Naive thymus-derived CD8-positive, alpha-beta T cell (primary cell): ENCODE measurements around the gene KRT15. TPM values are rescaled to one million over a fixed set of nuclear protein-coding genes. Genes with fewer than 3 reads are reported as not detected.
A peak's percentile ranks its signal among the peaks of the same experiment; 100 is the strongest.

Experiments used
- ATAC-seq, 2 donors: fragments of 150-1000 bp; cut with Tn5 transposase in 1 of 2; sonication (Bioruptor Pico), chemical (Tn5 transposase) in 1 of 2; 1 replicate in 1 of 2; 2 replicates in 1 of 2; pipeline ENCODE4 v1.10.0; 2021; ENCODE audit warnings: mild to moderate bottlenecking in 2 of 2, moderate library complexity in 2 of 2
- POLR2A ChIA-PET: fragments of 350-600 bp; sonication (Branson Sonifier 250); formaldehyde crosslinking; loops from one replicate; lab custom pipeline; 2021; ENCODE audit warnings: antibody characterized with exemption; lab: Charles Lee
- DNase-seq, 10 donors: peaks; one replicate each; pipeline versions ENCODE4 v3.0.0 to v3.0.0-alpha.2; 2020 to 2022
- H3K27ac Mint-ChIP-seq, 10 donors: one replicate each; pipeline ENCODE4 v1.8.0; 2020 to 2022; ENCODE audit warnings: mild to moderate bottlenecking in 10 of 10, mixed read lengths in 10 of 10, moderate library complexity in 4 of 10, inconsistent platforms in 1 of 10
- H3K27me3 Mint-ChIP-seq, 5 donors: one replicate each; pipeline ENCODE4 v1.8.0; 2021 to 2022; ENCODE audit warnings: mixed read lengths in 5 of 5
- H3K36me3 Mint-ChIP-seq, 3 donors: one replicate each; pipeline ENCODE4 v1.8.0; 2020 to 2022; ENCODE audit warnings: mixed read lengths in 3 of 3, mild to moderate bottlenecking in 2 of 3, inconsistent platforms in 1 of 3
- H3K4me1 Mint-ChIP-seq, 4 donors: one replicate each; pipeline ENCODE4 v1.8.0; 2021 to 2022; ENCODE audit warnings: mixed read lengths in 4 of 4
- H3K4me3 Mint-ChIP-seq, 10 donors: one replicate each; pipeline ENCODE4 v1.8.0; 2020 to 2022; ENCODE audit warnings: mild to moderate bottlenecking in 10 of 10, mixed read lengths in 10 of 10, moderate library complexity in 6 of 10, inconsistent platforms in 1 of 10
- H3K9me3 Mint-ChIP-seq, 9 donors: one replicate each; pipeline ENCODE4 v1.8.0; 2020 to 2022; ENCODE audit warnings: mixed read lengths in 9 of 9, mild to moderate bottlenecking in 3 of 9, inconsistent platforms in 1 of 9, moderate library complexity in 1 of 9
- polyA plus RNA-seq, 3 donors: library from polyadenylated mRNA; unstranded; fragments of 300-500 nt; fragmentation: Illumina TruSeq; gene quantifications; one replicate each; pipeline ENCODE4 v1.2.3, GENCODE V29; 2021
- total RNA-seq, 8 experiments: library from RNA in 2 of 8; stranded (reverse) in 2 of 8; gene quantifications; one replicate each; pipeline ENCODE4 v1.2.3 and lab custom pipeline; 2021 to 2026

The KRT15 gene
- total and polyA plus RNA-seq, 5 experiments from 2014 or later: not detected

- POLR2A ChIA-PET: no interaction called here
- ATAC-seq (no peak), DNase-seq (no peak)
- no peak overlapping the region for H3K4me3 Mint-ChIP-seq
- no peaks in the 10 kb centered on the region for H3K4me1 Mint-ChIP-seq
- peaks cover 0 to 3% (median 0%) of the 10 kb centered on the region in 5 donors for H3K27me3 Mint-ChIP-seq
- H3K27ac Mint-ChIP-seq: peak overlapping the region in 1 of 10 donors; percentile 62
- peaks cover 0 to 2% (median 0%) of the 10 kb centered on the region in 9 donors for H3K9me3 Mint-ChIP-seq
- no peaks in the 10 kb centered on the region for H3K36me3 Mint-ChIP-seq
These were observed 40.5 kb downstream of the KRT15 start for GRCh38 chr17:41478237-41478636.

- POLR2A ChIA-PET: no interaction called here
- Mint-ChIP-seq H3K4me3 (no peak overlapping the region), H3K27ac (peak overlapping the region in 1 of 10 donors; percentile 17), H3K27me3 (peaks cover 0 to 4% (median 0%) of the 10 kb centered on the region in 5 donors), H3K9me3 (peaks cover 0 to 4% (median 0%) of the 10 kb centered on the region in 9 donors), H3K4me1 (no peaks in the 10 kb centered on the region), H3K36me3 (no peaks in the 10 kb centered on the region)
- no peak for ATAC-seq
- DNase-seq: no peak
These were observed 41.5 kb downstream of the KRT15 start for GRCh38 chr17:41476866-41477815.

GRCh38 chr17:41475421-41475820 lies 43.3 kb downstream of the KRT15 start:
- H3K4me3 Mint-ChIP-seq: no peak overlapping the region
- H3K9me3 Mint-ChIP-seq: peaks cover 0 to 10% (median 0%) of the 10 kb centered on the region in 9 donors
- DNase-seq (no peak), ATAC-seq (no peak)
- POLR2A ChIA-PET: no interaction called here
- no peak overlapping the region for H3K27ac Mint-ChIP-seq
- peaks cover 0 to 7% (median 0%) of the 10 kb centered on the region in 3 donors for H3K36me3 Mint-ChIP-seq
- H3K27me3 Mint-ChIP-seq: peaks cover 0 to 4% (median 0%) of the 10 kb centered on the region in 5 donors
- H3K4me1 Mint-ChIP-seq: no peaks in the 10 kb centered on the region

GRCh38 chr17:41474863-41475262 lies 43.8 kb downstream of the KRT15 start:
- no peak overlapping the region for H3K4me3 Mint-ChIP-seq
- DNase-seq (no peak), ATAC-seq (no peak)
- H3K36me3 Mint-ChIP-seq: peaks cover 0 to 7% (median 0%) of the 10 kb centered on the region in 3 donors
- peaks cover 0 to 10% (median 0%) of the 10 kb centered on the region in 9 donors for H3K9me3 Mint-ChIP-seq
- POLR2A ChIA-PET: no interaction called here
- peaks cover 0 to 4% (median 0%) of the 10 kb centered on the region in 5 donors for H3K27me3 Mint-ChIP-seq
- H3K27ac Mint-ChIP-seq: no peak overlapping the region
- no peaks in the 10 kb centered on the region for H3K4me1 Mint-ChIP-seq

- no peaks in the 10 kb centered on the region for H3K4me1 Mint-ChIP-seq
- H3K36me3 Mint-ChIP-seq: peaks cover 0 to 15% (median 0%) of the 10 kb centered on the region in 3 donors
These were observed 50.3 kb downstream of the KRT15 start for GRCh38 chr17:41468346-41468745.

GRCh38 chr17:41467561-41467960 lies 51.1 kb downstream of the KRT15 start:
- Mint-ChIP-seq H3K4me3 (no peak overlapping the region), H3K4me1 (no peaks in the 10 kb centered on the region), H3K36me3 (peaks cover 0 to 15% (median 0%) of the 10 kb centered on the region in 3 donors), H3K27me3 (peaks cover 0 to 6% (median 0%) of the 10 kb centered on the region in 5 donors), H3K9me3 (peaks cover 0 to 17% (median 3%) of the 10 kb centered on the region in 9 donors), H3K27ac (no peak overlapping the region)
- POLR2A ChIA-PET: no interaction called here
- ATAC-seq (no peak), DNase-seq (no peak)

More at GRCh38 chr17:41468346-41468745, 50.3 kb downstream of the KRT15 start:
- Mint-ChIP-seq H3K9me3 (peaks cover 0 to 22% (median 3%) of the 10 kb centered on the region in 9 donors), H3K27ac (no peak overlapping the region), H3K27me3 (peaks cover 0 to 6% (median 0%) of the 10 kb centered on the region in 5 donors), H3K4me3 (no peak overlapping the region)
- POLR2A ChIA-PET: no interaction called here
- ATAC-seq (no peak), DNase-seq (no peak)

- POLR2A ChIA-PET: no interaction called here
- Mint-ChIP-seq H3K36me3 (peaks cover 0 to 15% (median 0%) of the 10 kb centered on the region in 3 donors), H3K27ac (no peak within 1 kb of the TSS), H3K27me3 (peaks cover 0 to 9% (median 0%) of the 10 kb centered on the region in 5 donors), H3K4me3 (no peak within 1 kb of the TSS), H3K4me1 (no peaks in the 10 kb centered on the region), H3K9me3 (peaks cover 0 to 17% (median 3%) of the 10 kb centered on the region in 9 donors)
- DNase-seq (no peak), ATAC-seq (no peak)
These were observed 51.7 kb downstream of the KRT15 start, which contains the start of gene KRT32 for GRCh38 chr17:41466988-41467387. KRT32 (minus strand) TSS chr17:41467386; CDS start chr17:41467325, 61 bp downstream.

- H3K36me3 Mint-ChIP-seq: peaks cover 0 to 8% (median 0%) of the 10 kb centered on the region in 3 donors
- DNase-seq: no peak
These were observed 54.0 kb downstream of the KRT15 start for GRCh38 chr17:41464682-41465081.

GRCh38 chr17:41464173-41464572 lies 54.5 kb downstream of the KRT15 start:
- ATAC-seq: no peak
- Mint-ChIP-seq H3K4me1 (peaks cover 0 to 3% (median 0%) of the 10 kb centered on the region in 4 donors), H3K27me3 (peaks cover 0 to 12% (median 3%) of the 10 kb centered on the region in 5 donors)

More at GRCh38 chr17:41464682-41465081, 54.0 kb downstream of the KRT15 start:
- Mint-ChIP-seq H3K4me3 (no peak overlapping the region), H3K4me1 (peaks cover 0 to 3% (median 0%) of the 10 kb centered on the region in 4 donors), H3K9me3 (peaks cover 0 to 12% (median 3%) of the 10 kb centered on the region in 9 donors), H3K27me3 (peaks cover 0 to 12% (median 3%) of the 10 kb centered on the region in 5 donors), H3K27ac (peak overlapping the region in 4 of 10 donors; percentile 13 to 89 (median 42))
- POLR2A ChIA-PET: no interaction called here
- no peak for ATAC-seq

GRCh38 chr17:41463746-41464145 lies 54.9 kb downstream of the KRT15 start:
- H3K4me1 Mint-ChIP-seq: peaks cover 0 to 3% (median 0%) of the 10 kb centered on the region in 4 donors
- ATAC-seq (no peak), DNase-seq (no peak)
- H3K9me3 Mint-ChIP-seq: peaks cover 0 to 12% (median 3%) of the 10 kb centered on the region in 9 donors
- no peak overlapping the region for H3K4me3 Mint-ChIP-seq
- peaks cover 0 to 8% (median 0%) of the 10 kb centered on the region in 3 donors for H3K36me3 Mint-ChIP-seq
- POLR2A ChIA-PET: no interaction called here
- H3K27me3 Mint-ChIP-seq: peaks cover 0 to 12% (median 3%) of the 10 kb centered on the region in 5 donors
- H3K27ac Mint-ChIP-seq: peak overlapping the region in 1 of 10 donors; percentile 44

More at GRCh38 chr17:41464173-41464572, 54.5 kb downstream of the KRT15 start:
- POLR2A ChIA-PET: no interaction called here
- Mint-ChIP-seq H3K36me3 (peaks cover 0 to 8% (median 0%) of the 10 kb centered on the region in 3 donors), H3K27ac (peak overlapping the region in 1 of 10 donors; percentile 43), H3K9me3 (peaks cover 0 to 12% (median 3%) of the 10 kb centered on the region in 9 donors), H3K4me3 (no peak overlapping the region)
- no peak for DNase-seq
